H7 (cell line): Measurements from ENCODE around the gene WWP2. TPM values are rescaled to one million over a fixed set of nuclear protein-coding genes. Genes with fewer than 3 reads are reported as not detected.

ENCODE experiments used
- DNase-seq: peaks from one replicate; pipeline ENCODE4 v3.0.0; 2012
- H3K27me3 ChIP-seq: 2 replicates; pipeline ENCODE4 v1.6.0; 2011; ENCODE audit warnings: mild to moderate bottlenecking, low read length; ENCODE audit not compliant: control insufficient read depth, insufficient read depth
- H3K36me3 ChIP-seq: replicated peaks from 2 replicates; pipeline ENCODE4 v1.5.1; 2011; ENCODE audit warnings: low read length; ENCODE audit not compliant: control insufficient read depth, insufficient read depth
- H3K4me3 ChIP-seq: 2 replicates; pipeline ENCODE4 v1.5.1; 2011; ENCODE audit warnings: low read depth, mild to moderate bottlenecking, control low read depth, low read length, moderate library complexity; ENCODE audit not compliant: insufficient read depth
- total RNA-seq: library from RNA; depleted of rRNA; stranded (reverse); fragments of >200 nt; shearing (Covaris generic); gene quantifications from 2 replicates; pipeline ENCODE4 v1.2.3, GENCODE V29; 2014

WWP2 gene
- total RNA-seq, 1 experiment from 2014 or later: 28.3 TPM

GRCh38 chr16:69916462-69916861 is 154.3 kb downstream of the WWP2 start:
- no peaks in the 10 kb centered on the region for H3K27me3 ChIP-seq
- DNase-seq: no peak
- H3K4me3 ChIP-seq: no peak overlapping the region
- no peaks in the 10 kb centered on the region for H3K36me3 ChIP-seq

DNA sequence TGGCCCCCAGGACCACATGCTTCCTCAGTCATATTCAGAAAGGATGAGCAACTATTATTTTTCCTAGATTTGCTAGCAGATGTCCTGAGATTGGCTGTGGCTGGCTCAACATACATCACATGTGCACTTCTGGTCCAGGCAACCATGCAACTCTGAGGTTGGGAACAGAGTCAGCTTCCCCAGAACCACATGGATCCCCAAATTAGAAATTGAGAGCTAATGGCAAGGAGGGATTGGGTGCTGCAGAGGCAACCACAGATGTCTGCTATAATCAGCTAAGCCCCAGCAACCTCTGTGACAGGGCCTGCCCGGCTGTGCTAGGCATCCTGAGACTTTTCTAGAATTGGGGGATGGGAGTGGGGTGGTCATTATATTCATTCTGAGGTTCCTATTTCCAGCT is 155.2 kb downstream of the WWP2 start:
- DNase-seq: no peak
- Histone ChIP-seq H3K36me3 (no peaks in the 10 kb centered on the region), H3K4me3 (no peak overlapping the region), H3K27me3 (no peaks in the 10 kb centered on the region)

GRCh38 chr16:69917739-69918138 is 155.6 kb downstream of the WWP2 start:
- Histone ChIP-seq H3K4me3 (no peak overlapping the region), H3K27me3 (no peaks in the 10 kb centered on the region), H3K36me3 (no peaks in the 10 kb centered on the region)
- peak; percentile 75 for DNase-seq

DNA sequence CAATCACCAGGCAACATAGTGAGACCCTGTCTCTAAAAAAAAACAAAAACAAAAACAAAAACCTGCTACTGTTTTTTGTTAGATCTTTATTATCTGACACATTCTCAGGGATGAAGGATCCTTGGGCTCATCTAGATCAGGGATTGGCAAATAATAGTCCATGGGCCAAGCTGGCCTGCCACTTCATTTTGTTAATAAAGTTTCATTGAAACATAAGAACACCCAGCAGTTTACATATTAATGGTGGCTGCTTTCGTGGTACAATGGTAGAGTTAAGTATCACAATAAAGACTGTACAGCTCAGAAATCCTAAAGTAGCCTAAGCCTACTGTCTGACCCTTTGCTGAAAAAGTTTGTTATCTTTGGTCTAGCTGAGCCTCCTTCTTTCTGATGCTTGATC is 156.1 kb downstream of the WWP2 start:
- H3K27me3 ChIP-seq: no peaks in the 10 kb centered on the region
- no peak for DNase-seq
- H3K4me3 ChIP-seq: no peak overlapping the region
- H3K36me3 ChIP-seq: no peaks in the 10 kb centered on the region

- H3K4me3 ChIP-seq: no peak overlapping the region
- H3K36me3 ChIP-seq: no peaks in the 10 kb centered on the region; the same call in 1 of the 2 replicates
- no peak for DNase-seq
- H3K27me3 ChIP-seq: no peaks in the 10 kb centered on the region
Observed at GRCh38 chr16:69921127-69921526, 159.0 kb downstream of the WWP2 start.

DNA sequence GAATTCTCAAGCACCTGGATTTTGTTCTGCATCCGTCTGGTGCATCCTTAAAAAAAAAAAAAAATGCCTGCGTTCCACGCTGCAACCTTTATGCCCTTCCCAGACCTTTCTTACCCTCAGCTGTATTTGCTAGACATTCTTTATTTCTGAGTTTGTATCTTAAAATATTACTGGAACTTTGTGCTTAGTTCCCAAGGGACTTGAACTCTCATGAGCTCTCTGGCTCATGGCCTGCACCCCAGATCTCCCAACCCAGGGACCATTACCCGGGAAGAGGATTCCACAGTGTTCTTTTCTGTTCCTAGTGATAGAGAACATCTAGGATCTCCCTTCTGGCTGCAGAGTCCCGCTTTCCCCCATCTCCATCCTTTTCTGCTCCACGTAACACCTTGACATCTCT is 160.1 kb downstream of the WWP2 start:
- Histone ChIP-seq H3K36me3 (no peaks in the 10 kb centered on the region; the same call in 1 of the 2 replicates), H3K4me3 (no peak overlapping the region), H3K27me3 (no peaks in the 10 kb centered on the region)
- DNase-seq: no peak

DNA sequence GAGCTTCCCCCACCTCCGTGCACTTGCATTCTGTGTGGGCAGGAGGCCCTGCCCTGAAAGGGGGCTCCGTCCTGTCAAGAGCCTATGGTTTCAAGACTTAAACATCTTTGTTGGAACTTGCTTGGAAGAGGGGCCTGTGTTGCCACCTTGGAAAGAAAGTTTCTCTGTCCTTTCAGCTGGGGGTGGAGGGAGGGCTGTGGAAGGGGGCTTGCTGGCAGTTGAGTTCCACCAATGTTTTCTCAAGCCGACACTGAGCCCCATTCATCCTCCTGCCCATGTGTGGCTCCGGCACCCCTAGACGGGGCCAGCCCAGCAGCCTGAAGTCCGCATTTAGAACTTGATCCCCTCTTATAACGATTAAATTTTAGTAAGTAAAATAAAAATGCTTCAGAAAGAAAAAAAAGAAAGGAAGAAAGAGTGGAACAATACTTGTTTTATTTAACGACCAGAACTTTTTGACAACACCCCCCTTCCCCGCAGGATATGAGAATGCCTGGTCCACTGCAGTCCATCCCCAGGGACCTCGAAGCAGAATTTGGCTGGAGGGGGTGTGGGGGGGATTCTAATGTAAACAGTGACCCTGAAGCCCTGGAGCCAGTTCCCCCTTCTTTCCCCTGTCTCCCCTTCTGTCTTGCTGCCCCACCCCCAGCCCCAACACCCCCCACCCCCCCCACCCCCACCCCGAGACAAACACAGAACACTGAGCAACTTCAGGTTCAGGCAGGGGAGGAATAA is 162.1 kb downstream of the WWP2 start:
- Histone ChIP-seq H3K36me3 (no peaks in the 10 kb centered on the region; the same call in 1 of the 2 replicates), H3K4me3 (no peak overlapping the region)
- peak; percentile 56 for DNase-seq

DNA sequence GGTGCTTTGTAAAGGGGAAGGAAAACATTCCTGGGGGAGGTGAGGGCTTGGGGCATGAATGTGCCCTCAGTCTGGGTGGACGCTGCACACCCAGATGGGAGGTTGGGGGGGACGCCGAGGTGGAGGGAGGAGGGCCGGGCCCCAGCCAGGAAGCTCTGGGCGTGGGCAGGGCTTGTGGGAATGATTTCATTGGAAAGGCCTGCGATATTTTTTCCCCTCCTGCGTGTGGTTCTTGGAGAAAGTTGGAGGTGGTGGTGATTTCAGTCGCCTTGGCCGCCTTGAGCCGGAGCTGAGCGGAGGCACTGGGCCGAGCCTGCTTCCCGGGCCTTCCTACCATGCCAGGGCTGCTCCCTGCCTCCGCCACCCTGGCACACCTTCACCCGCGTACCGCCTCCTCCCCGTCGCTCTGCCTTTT is 162.7 kb downstream of the WWP2 start:
- no peaks in the 10 kb centered on the region; the same call in 1 of the 2 replicates for H3K36me3 ChIP-seq
- no peak overlapping the region for H3K4me3 ChIP-seq
- no peaks in the 10 kb centered on the region for H3K27me3 ChIP-seq
- peak; percentile 73 for DNase-seq

More for the DNA sequence above, 162.1 kb downstream of the WWP2 start:
- no peaks in the 10 kb centered on the region for H3K27me3 ChIP-seq

DNA sequence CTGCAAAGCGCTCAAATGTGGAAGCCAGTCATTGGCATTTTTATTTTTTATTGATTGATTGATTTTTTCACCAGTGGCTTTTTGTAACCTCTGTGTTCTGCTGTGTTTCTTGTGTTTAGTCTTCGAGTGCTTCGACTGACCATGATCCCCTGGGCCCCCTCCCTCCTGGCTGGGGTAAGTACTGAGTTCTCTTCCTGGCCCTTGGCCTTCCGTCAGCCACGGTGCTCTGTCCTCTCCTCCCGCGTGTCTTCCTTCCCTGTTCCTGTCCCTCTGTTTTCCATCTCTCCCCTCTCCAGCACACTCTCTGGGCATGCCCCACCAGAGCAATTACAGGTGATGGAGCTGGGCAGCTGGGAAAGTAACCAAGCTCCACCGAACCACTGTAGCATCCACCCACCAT is 163.2 kb downstream of the WWP2 start:
- Histone ChIP-seq H3K36me3 (no peaks in the 10 kb centered on the region; the same call in 1 of the 2 replicates), H3K4me3 (no peak overlapping the region), H3K27me3 (no peaks in the 10 kb centered on the region)
- DNase-seq: peak; percentile 47

- Histone ChIP-seq H3K36me3 (no peaks in the 10 kb centered on the region; the same call in none of the 2 replicates), H3K4me3 (no peak overlapping the region), H3K27me3 (no peaks in the 10 kb centered on the region)
- DNase-seq: peak; percentile 18
Observed at GRCh38 chr16:69926241-69926640, 164.1 kb downstream of the WWP2 start.

GRCh38 chr16:69927056-69927757 is 165.1 kb downstream of the WWP2 start:
- DNase-seq: peak; percentile 67
- H3K4me3 ChIP-seq: no peak overlapping the region
- no peaks in the 10 kb centered on the region for H3K27me3 ChIP-seq
- H3K36me3 ChIP-seq: no peaks in the 10 kb centered on the region; the same call in none of the 2 replicates

GRCh38 chr16:69928856-69929400 is 166.8 kb downstream of the WWP2 start:
- H3K27me3 ChIP-seq: no peaks in the 10 kb centered on the region
- H3K36me3 ChIP-seq: no peaks in the 10 kb centered on the region; the same call in none of the 2 replicates
- peak; percentile 44 for DNase-seq
- no peak overlapping the region for H3K4me3 ChIP-seq

DNA sequence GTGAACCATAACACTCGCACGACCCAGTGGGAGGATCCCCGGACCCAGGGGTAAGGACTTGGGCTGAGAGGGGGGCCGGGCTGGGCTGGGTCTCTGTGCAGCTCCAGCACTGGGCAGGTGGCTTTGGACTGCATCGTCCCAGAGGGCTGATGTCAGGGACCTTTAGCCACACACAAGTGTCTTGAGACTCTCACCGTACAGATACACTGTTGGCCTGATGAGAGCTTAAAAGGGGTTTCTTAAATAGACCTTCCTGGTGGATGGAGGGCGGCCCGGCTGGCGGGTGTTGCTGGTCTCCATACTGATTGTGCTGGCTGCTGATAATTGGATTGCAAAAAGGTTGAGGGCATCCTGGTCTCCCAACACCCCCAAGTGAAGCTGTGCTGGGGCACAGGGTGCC is 167.3 kb downstream of the WWP2 start:
- H3K36me3 ChIP-seq: no peaks in the 10 kb centered on the region; the same call in none of the 2 replicates
- DNase-seq: peak; percentile 43
- H3K27me3 ChIP-seq: no peaks in the 10 kb centered on the region
- no peak overlapping the region for H3K4me3 ChIP-seq

DNA sequence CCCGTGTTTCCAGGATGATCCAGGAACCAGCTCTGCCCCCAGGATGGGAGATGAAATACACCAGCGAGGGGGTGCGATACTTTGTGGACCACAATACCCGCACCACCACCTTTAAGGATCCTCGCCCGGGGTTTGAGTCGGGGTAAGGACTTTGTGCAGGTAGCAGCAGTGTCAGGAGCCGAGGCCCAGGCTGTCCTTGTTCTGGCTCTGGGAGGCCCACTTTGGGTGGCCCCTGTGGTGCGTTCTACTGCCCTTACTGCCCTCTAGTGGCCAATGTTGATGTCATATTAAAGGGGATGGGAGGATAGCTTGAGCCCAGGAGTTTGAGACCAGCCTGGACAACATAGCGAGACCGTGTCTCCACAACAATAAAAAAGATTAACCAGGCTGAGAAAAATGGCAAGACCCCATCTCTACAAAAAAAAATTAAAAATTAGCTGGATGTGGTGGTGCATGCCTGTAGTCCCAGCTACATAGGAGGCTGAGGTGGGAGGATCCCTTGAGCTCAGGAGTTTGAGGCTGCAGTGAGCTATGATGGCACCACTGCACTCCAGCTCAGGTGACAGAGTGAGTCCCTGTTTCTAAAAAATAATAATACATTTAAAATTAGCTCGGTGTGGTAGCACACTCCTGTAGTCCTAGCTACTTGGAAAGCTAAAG is 168.1 kb downstream of the WWP2 start:
- DNase-seq: peak; percentile 94
- no peak overlapping the region for H3K4me3 ChIP-seq
- H3K27me3 ChIP-seq: no peaks in the 10 kb centered on the region
- no peaks in the 10 kb centered on the region; the same call in none of the 2 replicates for H3K36me3 ChIP-seq
